SU-DHL-6 (cell line): ENCODE measurements around the gene USP14.

Source experiments
- CTCF ChIP-seq: fragments of 200-600 bp; sonication (generic); IDR thresholded peaks from one replicate; pipeline ENCODE4 v1.5.1; 2017; ENCODE audit warnings: antibody characterized with exemption, mild to moderate bottlenecking, low read length, moderate library complexity; ENCODE audit not compliant: insufficient read depth, poor library complexity, severe bottlenecking
- EZH2phosphoT487 ChIP-seq: fragments of 200-600 bp; sonication (generic), shearing (Covaris generic); conservative IDR thresholded peaks from 2 replicates; pipeline ENCODE4 v1.6.1; 2018; ENCODE audit warnings: mild to moderate bottlenecking, antibody characterized with exemption, low read length, moderate library complexity, mixed read lengths

- no peak for TF ChIP-seq CTCF
- no peak for TF ChIP-seq EZH2phosphoT487
Measured at GRCh38 chr18:255171-255570, 96.8 kb downstream of the USP14 start.
